GM12874 (cell line): ENCODE data around the gene LYL1.

Source experiments
- TF ChIP-seq, protein P1 (sequence below): IDR thresholded peaks from 2 replicates; pipeline ENCODE4 v1.5.1; 2011; ENCODE audit warnings: low read depth, mild to moderate bottlenecking, control low read depth, low read length, moderate library complexity; ENCODE audit not compliant: insufficient read depth

Gene LYL1

DNA sequence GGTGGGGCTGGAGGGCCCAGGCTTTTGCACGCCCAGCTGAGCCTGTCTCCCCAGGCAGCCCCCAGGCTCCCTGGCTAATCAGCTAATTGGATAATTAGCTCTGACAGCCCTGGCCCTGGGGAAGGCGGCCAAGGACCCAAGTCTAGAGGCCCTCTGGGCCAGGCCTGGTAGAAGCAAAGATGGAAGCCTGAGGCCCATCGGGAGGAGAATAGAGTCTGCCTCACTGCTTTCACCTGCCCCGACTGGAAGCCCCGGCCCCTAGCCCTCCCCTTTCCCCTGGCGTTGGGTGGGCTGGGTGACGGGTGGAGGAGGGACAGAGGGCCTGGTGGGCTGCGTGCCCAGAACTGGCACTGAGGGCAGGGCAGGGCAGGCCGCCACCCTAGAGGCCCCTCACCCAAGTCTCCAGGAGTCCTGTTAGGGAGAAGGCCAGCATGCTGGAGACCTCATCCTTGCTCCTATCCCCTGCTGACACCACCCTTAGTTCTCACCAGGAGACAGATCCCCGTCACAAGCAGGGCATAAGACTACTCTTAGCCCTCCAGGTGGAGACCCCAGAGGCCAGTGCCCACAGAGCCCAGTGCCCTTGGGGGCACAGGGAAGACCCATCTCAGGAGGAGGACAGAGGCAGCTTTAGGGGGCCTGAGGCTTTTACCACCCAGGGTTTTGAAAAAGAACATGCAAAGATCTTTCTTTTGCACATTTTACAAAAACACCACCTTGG is 12.0 kb downstream of the LYL1 start:
- TF ChIP-seq, protein P1, sequence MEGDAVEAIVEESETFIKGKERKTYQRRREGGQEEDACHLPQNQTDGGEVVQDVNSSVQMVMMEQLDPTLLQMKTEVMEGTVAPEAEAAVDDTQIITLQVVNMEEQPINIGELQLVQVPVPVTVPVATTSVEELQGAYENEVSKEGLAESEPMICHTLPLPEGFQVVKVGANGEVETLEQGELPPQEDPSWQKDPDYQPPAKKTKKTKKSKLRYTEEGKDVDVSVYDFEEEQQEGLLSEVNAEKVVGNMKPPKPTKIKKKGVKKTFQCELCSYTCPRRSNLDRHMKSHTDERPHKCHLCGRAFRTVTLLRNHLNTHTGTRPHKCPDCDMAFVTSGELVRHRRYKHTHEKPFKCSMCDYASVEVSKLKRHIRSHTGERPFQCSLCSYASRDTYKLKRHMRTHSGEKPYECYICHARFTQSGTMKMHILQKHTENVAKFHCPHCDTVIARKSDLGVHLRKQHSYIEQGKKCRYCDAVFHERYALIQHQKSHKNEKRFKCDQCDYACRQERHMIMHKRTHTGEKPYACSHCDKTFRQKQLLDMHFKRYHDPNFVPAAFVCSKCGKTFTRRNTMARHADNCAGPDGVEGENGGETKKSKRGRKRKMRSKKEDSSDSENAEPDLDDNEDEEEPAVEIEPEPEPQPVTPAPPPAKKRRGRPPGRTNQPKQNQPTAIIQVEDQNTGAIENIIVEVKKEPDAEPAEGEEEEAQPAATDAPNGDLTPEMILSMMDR: no peak

DNA sequence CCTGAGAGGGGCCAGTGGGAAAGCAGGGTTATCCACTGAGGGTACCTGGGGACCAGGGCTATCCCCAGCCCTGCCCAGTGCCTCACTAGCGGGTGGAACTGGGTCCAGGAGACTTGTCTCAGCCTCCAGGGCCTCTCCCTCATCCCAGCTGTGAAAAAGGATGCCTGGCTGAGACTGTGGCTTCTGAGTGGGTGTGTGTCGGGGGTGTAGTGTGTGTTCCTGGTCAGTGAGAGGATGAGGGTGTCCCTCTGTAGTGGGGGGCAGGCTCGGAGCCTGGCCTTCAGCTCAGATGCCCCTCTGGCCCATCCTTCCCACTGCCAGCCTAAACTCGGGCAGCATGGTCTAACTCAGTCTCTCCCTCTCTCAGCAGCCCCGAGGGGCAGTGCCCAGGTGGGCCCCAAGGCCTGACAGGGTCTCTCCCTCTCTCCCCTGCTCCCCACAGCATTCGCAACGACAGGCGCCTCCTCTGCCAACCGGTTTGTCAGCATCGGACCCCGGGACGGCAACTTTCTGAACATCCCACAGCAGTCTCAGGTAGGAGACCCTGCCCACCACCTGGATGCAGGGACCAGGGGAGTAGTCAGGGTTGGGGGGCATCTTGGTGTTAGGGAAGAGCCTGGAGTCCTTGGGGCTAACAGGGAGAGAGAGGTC is 12.7 kb downstream of the LYL1 start:
- TF ChIP-seq, protein P1: no peak

DNA sequence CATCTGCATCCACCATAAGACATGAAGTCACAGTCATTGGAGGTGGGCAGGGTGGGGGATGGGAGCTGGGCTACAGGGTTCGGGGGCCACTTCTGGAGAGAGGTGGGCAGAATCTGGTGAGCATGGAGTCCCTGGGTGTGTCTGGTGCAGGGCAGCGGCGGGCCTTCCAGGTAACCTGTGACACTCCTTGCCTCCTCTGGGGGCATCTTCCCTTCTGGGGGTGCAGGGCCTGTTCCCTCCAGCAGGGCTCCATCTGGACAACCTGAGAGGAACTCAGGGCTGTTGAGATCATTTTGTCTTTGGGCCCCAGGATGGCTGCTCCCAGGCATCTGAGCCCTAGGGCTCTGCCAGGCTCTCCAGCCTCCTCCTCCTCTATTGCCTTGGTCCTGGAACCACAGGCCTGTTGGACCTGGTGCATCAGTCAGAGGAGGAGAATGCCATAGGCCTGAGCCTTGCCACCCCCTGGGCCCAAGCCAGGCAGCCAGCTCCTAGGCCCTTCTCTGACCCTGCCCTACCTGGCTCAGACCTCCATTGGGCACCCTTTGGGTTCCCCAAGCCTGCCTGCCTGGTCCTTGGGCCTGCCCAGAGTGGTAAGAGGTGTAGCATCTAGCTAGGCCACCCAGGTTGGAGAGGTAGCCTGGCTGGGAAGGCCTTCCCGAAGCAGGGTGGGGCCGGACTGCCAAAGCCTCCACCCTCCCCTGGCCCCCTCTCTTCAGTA is 13.4 kb downstream of the LYL1 start:
- TF ChIP-seq, protein P1: peak; percentile 75

DNA sequence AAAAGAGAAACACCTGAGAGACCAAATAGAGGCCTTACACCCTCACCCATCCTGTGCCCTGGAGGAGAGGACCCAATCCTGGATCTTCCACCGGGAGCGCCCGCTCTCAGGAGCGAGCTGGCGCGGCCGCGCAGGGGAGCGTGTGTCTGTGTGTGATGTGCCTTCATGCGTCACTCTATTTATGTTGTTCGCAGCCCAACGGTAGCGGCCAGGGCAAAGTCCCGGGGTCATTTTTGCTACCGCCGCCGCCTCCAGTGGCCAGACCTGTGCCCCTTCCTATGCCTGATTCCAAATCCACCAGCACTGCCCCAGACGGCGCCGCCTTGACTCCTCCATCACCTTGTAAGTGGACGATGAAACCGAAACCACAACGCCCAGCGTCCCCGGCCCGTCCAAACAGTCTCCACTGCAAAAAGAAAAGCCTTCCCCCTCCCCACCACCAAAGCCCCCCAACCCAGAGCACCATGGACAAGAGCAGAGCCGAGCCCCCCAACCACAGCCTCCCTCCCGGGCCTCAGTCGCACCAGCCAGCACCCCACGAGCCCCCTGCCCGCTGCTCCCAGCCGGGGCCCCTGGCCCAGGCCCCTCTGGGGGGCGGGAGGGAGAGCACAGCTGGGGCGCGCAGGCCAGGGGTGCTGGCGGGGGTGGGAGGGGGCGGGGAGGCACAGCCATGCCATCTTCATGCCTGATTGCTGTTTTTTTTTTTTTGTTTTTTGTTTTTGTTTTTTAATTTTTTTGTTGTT is 14.7 kb downstream of the LYL1 start:
- TF ChIP-seq, protein P1: no peak

DNA sequence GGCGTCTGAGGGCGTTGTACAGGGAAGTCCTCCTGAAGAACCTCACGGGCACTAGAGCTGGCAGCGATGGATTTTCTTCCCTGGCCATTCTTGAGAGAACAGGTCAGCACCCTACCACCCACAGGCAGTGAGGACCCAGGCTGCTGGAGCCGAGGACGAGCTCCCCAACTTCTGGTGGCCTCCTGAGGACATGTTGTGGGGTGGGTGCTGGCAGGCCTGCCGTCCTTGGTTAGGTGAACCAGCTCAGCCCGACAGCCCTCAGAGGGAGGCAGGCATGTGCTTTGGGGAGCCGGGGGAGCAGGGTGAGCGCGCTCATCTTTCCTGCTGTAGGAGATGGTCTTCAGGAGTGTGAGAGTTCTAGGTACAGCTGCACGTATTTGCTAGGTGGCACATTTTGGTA is 15.4 kb downstream of the LYL1 start:
- TF ChIP-seq, protein P1: no peak

DNA sequence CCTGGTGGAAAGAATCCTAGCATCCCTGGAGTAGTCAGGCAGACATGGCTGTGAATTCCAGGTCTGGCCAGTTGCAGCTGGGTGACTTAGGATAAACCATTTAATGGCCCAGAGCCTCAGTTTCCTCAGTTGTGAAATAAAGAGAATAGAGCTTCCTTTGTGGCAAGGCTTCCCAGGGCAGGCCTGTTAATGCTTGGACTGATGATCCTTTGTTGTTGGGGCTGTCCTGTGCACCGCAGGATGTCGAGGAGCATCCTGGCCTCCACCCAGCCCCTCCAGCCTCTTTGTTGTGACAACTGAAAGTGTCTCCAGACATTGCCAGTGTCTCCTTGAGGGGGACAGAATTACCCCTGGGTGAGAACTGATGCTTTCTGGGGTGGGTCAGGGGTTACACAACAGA is 16.3 kb downstream of the LYL1 start:
- TF ChIP-seq, protein P1: no peak

DNA sequence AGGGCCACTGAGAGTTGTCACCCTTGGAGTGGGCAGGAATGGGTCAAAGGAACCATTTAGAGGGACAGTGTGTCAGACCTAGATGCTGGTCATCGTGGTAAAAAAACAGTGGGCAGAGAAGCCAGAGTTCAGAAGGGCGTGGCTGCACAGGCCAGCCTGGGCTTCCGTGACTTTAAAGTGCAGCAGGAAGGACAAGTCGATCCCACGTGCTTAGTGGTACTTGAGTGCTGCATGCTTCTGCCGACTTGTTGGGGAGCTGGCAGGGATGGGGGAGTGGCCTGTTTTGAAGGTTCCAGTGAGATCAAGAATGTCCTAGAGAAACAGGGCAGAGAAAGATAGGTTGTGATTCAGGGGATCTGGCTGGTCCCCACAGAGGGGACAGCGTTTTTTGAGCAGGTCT is 17.0 kb downstream of the LYL1 start:
- TF ChIP-seq, protein P1: no peak
